HCT116 (cell line): ENCODE results near the gene CD300LB. TPM values are rescaled to one million over a fixed set of nuclear protein-coding genes. Genes with fewer than 3 reads are reported as not detected.

ENCODE experiments used
- ATAC-seq: fragments of 200-7000 bp; cut with Tn5 transposase; 2 replicates; pipeline ENCODE4 v1.9.1; 2020; ENCODE audit warnings: mild to moderate bottlenecking, moderate library complexity
- BruUV-seq: library from RNA; stranded (reverse); fragments of 400-500 nt; replicated peaks from 2 replicates; lab custom pipeline; 2021; lab: Mats Ljungman, UMichigan
- CTCF ChIA-PET: fragments of 300-600 bp; sonication (Branson Sonifier 250); formaldehyde crosslinking; loops from one replicate; lab custom pipeline; 2021; ENCODE audit warnings: antibody characterized with exemption; lab: Charles Lee
- POLR2A ChIA-PET: fragments of 300-600, 350-600 bp; sonication (Branson Sonifier 250); formaldehyde crosslinking; loops from one replicate; lab custom pipeline; 2021; ENCODE audit warnings: antibody characterized with exemption; lab: Charles Lee
- RAD21 ChIA-PET, 2 experiments: fragments of 300-600 bp; sonication (Branson Sonifier 250); formaldehyde crosslinking; loops; one replicate each; lab custom pipeline; 2023; ENCODE audit warnings: low total read pairs in 2 of 2; ENCODE audit not compliant: uncharacterized antibody in 2 of 2, unreplicated experiment in 2 of 2, low non-redundant PET in 1 of 2; lab: Charles Lee
- DNase-seq: peaks from one replicate; pipeline ENCODE4 v3.0.0-alpha.2; 2010; ENCODE audit warnings: low read depth, low spot score
- H2AFZ ChIP-seq: fragments of 200-600 bp; shearing (Covaris generic), sonication (generic); 2 replicates; pipeline ENCODE4 v1.6.1; 2017; ENCODE audit warnings: low read depth, mixed run types, mixed read lengths, antibody characterized with exemption, low read length; ENCODE audit not compliant: poor library complexity, severe bottlenecking
- H3K27ac ChIP-seq: 2 replicates; pipeline ENCODE4 v1.5.1; 2012; ENCODE audit warnings: low read depth, low read length
- H3K27me3 ChIP-seq: fragments of 200-600 bp; sonication (generic); 2 replicates; pipeline ENCODE4 v1.6.1; 2016; ENCODE audit warnings: mixed run types, low read length, mixed read lengths; ENCODE audit not compliant: insufficient read depth
- H3K36me3 ChIP-seq, 2 experiments: fragments of 200-500 bp in 1 of 2; fragments of 200-600 bp in 1 of 2; sonication (Bioruptor generic) in 1 of 2; sonication (generic) in 1 of 2; 2 replicates each; pipeline versions ENCODE4 v1.5.1 to v1.6.1; 2014 to 2016; ENCODE audit warnings: low read length in 2 of 2, inconsistent platforms in 1 of 2, mixed read lengths in 1 of 2, mixed run types in 1 of 2; ENCODE audit not compliant: insufficient read depth in 2 of 2, control insufficient read depth in 1 of 2
- H3K4me1 ChIP-seq, 2 experiments: fragments of 200-600 bp in 1 of 2; sonication (generic) in 1 of 2; 2 replicates each; pipeline versions ENCODE4 v1.5.1 to v1.6.1; 2012 to 2017; ENCODE audit warnings: low read length in 2 of 2, inconsistent platforms in 1 of 2, mild to moderate bottlenecking in 1 of 2, mixed read lengths in 1 of 2, mixed run types in 1 of 2, moderate library complexity in 1 of 2; ENCODE audit not compliant: insufficient read depth in 2 of 2, control insufficient read depth in 1 of 2
- H3K4me2 ChIP-seq: fragments of 200-600 bp; sonication (generic); 2 replicates; pipeline ENCODE4 v1.6.1; 2017; ENCODE audit warnings: mixed run types, low read length, mixed read lengths
- H3K4me3 ChIP-seq, 2 experiments: fragments of 200-600 bp in 1 of 2; sonication (generic) in 1 of 2; replicated peaks in 1 of 2; 2 replicates each; pipeline ENCODE4 v1.5.1; 2011 to 2016; ENCODE audit warnings: low read length in 2 of 2, control low read depth in 1 of 2, low read depth in 1 of 2, mild to moderate bottlenecking in 1 of 2, mixed read lengths in 1 of 2, mixed run types in 1 of 2
- H3K79me2 ChIP-seq: fragments of 200-600 bp; sonication (generic); 2 replicates; pipeline ENCODE4 v1.6.1; 2017; ENCODE audit warnings: mild to moderate bottlenecking, mixed run types, low read length, moderate library complexity, mixed read lengths; ENCODE audit not compliant: insufficient read depth
- H3K9ac ChIP-seq: fragments of 200-600 bp; sonication (generic); 2 replicates; pipeline ENCODE4 v1.6.1; 2016; ENCODE audit warnings: low read length, mixed read lengths
- H3K9me2 ChIP-seq: fragments of 200-600 bp; sonication (generic), shearing (Covaris generic); 2 replicates; pipeline ENCODE4 v1.6.1; 2017; ENCODE audit warnings: mixed run types, mild to moderate bottlenecking, moderate library complexity; ENCODE audit not compliant: insufficient read depth
- H3K9me3 ChIP-seq, 2 experiments: fragments of 200-500 bp in 1 of 2; fragments of 200-600 bp in 1 of 2; sonication (Bioruptor generic) in 1 of 2; sonication (generic) in 1 of 2; 2 replicates each; pipeline ENCODE4 v1.6.1; 2014 to 2017; ENCODE audit warnings: low read length in 2 of 2, mixed read lengths in 2 of 2, inconsistent platforms in 1 of 2, low read depth in 1 of 2, mild to moderate bottlenecking in 1 of 2, mixed run types in 1 of 2, moderate library complexity in 1 of 2; ENCODE audit not compliant: control insufficient read depth in 1 of 2, insufficient read depth in 1 of 2
- H4K20me1 ChIP-seq: fragments of 200-600 bp; sonication (generic), shearing (Covaris generic); 2 replicates; pipeline ENCODE4 v1.6.1; 2017; ENCODE audit warnings: mixed run types, mild to moderate bottlenecking, moderate library complexity; ENCODE audit not compliant: insufficient read depth
- CBX3 ChIP-seq: IDR thresholded peaks from 2 replicates; pipeline ENCODE4 v1.6.1; 2012; ENCODE audit warnings: low read depth
- CEBPB ChIP-seq: IDR thresholded peaks from 2 replicates; pipeline ENCODE4 v1.6.1; 2012; ENCODE audit warnings: low read depth
- EGR1 ChIP-seq: IDR thresholded peaks from 2 replicates; pipeline ENCODE4 v1.6.1; 2012; ENCODE audit warnings: low read depth
- ELF1 ChIP-seq: IDR thresholded peaks from 2 replicates; pipeline ENCODE4 v1.6.1; 2012; ENCODE audit warnings: low read depth, borderline replicate concordance
- EZH2 ChIP-seq: fragments of 200-600 bp; sonication (generic); IDR thresholded peaks from 2 replicates; pipeline ENCODE4 v1.6.1; 2017; ENCODE audit warnings: antibody characterized with exemption, mixed run types
- EZH2phosphoT487 ChIP-seq: fragments of 200-600 bp; IDR thresholded peaks from 2 replicates; pipeline ENCODE4 v1.6.1; 2018; ENCODE audit warnings: antibody characterized with exemption, borderline replicate concordance
- FOSL1 ChIP-seq: IDR thresholded peaks from 2 replicates; pipeline ENCODE4 v1.6.1; 2012; ENCODE audit warnings: low read depth
- MAX ChIP-seq: IDR thresholded peaks from 2 replicates; pipeline ENCODE4 v1.6.1; 2012
- POLR2AphosphoS5 ChIP-seq: IDR thresholded peaks from 2 replicates; pipeline ENCODE4 v1.6.1; 2011; ENCODE audit warnings: mild to moderate bottlenecking, low read depth, low read length, moderate library complexity
- SIN3A ChIP-seq: IDR thresholded peaks from 2 replicates; pipeline ENCODE4 v1.6.1; 2012; ENCODE audit warnings: low read depth
- SP1 ChIP-seq: IDR thresholded peaks from 2 replicates; pipeline ENCODE4 v1.6.1; 2012; ENCODE audit warnings: low read depth
- TCF7L2 ChIP-seq: IDR thresholded peaks from 2 replicates; pipeline ENCODE4 v1.7.0; 2011; ENCODE audit warnings: borderline replicate concordance, inconsistent platforms; ENCODE audit not compliant: insufficient read depth, insufficient read length; ENCODE audit errors: extremely low read depth
- ZFX ChIP-seq: fragments of 450-650 bp; IDR thresholded peaks from 2 replicates; pipeline ENCODE4 v1.6.1; 2017
- ZNF274 ChIP-seq: fragments of 200-500 bp; sonication (Bioruptor generic); IDR thresholded peaks from 2 replicates; pipeline ENCODE4 v1.6.1; 2014; ENCODE audit warnings: mild to moderate bottlenecking, low read depth, low read length, inconsistent platforms
- intact Hi-C: fragments of 100-400 bp; cut with micrococcal nuclease; formaldehyde crosslinking; loops from 2 replicates; pipeline ENCODE4 v1.10.0; 2022
- total RNA-seq: library from RNA; stranded (reverse); gene quantifications from one replicate; pipeline ENCODE4 v1.2.1, GENCODE V29; 2021; ENCODE audit not compliant: unreplicated experiment

The CD300LB gene
- total RNA-seq, 1 experiment from 2014 or later, result not detected

GRCh38 chr17:74561586-74561985 is 30.3 kb upstream of the CD300LB start:
- Histone ChIP-seq H3K4me1 (peaks cover 0 to 4% of the 10 kb centered on the region in 2 experiments; a peak in 1 of 4 replicates), H3K36me3 (no peaks in the 10 kb centered on the region), H3K27ac (no peak overlapping the region), H3K4me2 (no peak overlapping the region), H3K9ac (no peak overlapping the region), H3K4me3 (no peak overlapping the region), H3K9me3 (no peaks in the 10 kb centered on the region), H4K20me1 (no peaks in the 10 kb centered on the region), H3K27me3 (peaks cover 35% of the 10 kb centered on the region), H3K79me2 (no peaks in the 10 kb centered on the region), H2AFZ (no peak overlapping the region), H3K9me2 (no peaks in the 10 kb centered on the region)
- POLR2A ChIA-PET, result no interaction called here
- intact Hi-C loops, result no loop called here
- BruUV-seq, result no TSS peak
- TF ChIP-seq FOSL1 (no peak), SIN3A (no peak), ZFX (no peak), EGR1 (no peak), POLR2AphosphoS5 (no peak), CBX3 (no peak), MAX (no peak), EZH2phosphoT487 (no peak), TCF7L2 (no peak), ELF1 (no peak), ZNF274 (no peak), EZH2 (no peak), CEBPB (no peak), SP1 (no peak)
- no peak for ATAC-seq
- CTCF ChIA-PET, result interaction anchor here (1.5 kb wide), 1 partner anchor 11 kb away, joined by 3 read pairs; no protein-coding TSS in a partner anchor
- no peak for DNase-seq
- RAD21 ChIA-PET, result no interaction called here
